ENCODE measurements around the gene ZBTB18. TPM values are rescaled to one million over a fixed set of nuclear protein-coding genes. Genes with fewer than 3 reads are reported as not detected.

ZBTB18 gene
- total RNA-seq, 1 experiment from 2014 or later = 8.8 TPM

GRCh38 chr1:244095529-244095911, 44.4 kb downstream of the ZBTB18 start:
- CTCF ChIA-PET = no interaction called here
- TF ChIP-seq CTCF (IDR thresholded peaks at IDR 0.05; ENCODE audit: insufficient read depth in 1 of 2, low read depth in 1 of 2, low read length in 1 of 2, severe bottlenecking in 1 of 2, unreplicated experiment in 1 of 2) = no peak
- no peaks in the 10 kb centered on the region for H3K36me3 Mint-ChIP-seq (ENCODE audit: insufficient read depth, unreplicated experiment)
- intact Hi-C loops (cut with micrococcal nuclease; ENCODE audit: unreplicated experiment) = no loop called here
- peaks cover 10% of the 10 kb centered on the region for H3K9me3 Mint-ChIP-seq (ENCODE audit: unreplicated experiment)
- H3K27me3 Mint-ChIP-seq (ENCODE audit: insufficient read depth, unreplicated experiment) = no peaks in the 10 kb centered on the region
- no peaks in the 10 kb centered on the region for H3K27me3 ChIP-seq (replicated peaks; ENCODE audit: control insufficient read depth, insufficient read depth, low read length)
- no peak for DNase-seq
- no peaks in the 10 kb centered on the region for H3K36me3 ChIP-seq (ENCODE audit: control insufficient read depth, insufficient read depth, low read length)
- H3K4me3 ChIP-seq (ENCODE audit: low read depth, low read length) = no peak overlapping the region
- no peaks in the 10 kb centered on the region for H3K9me3 ChIP-seq
- H3K4me1 ChIP-seq = no peaks in the 10 kb centered on the region; the same call in 1 of the 2 replicates
- POLR2A ChIA-PET = no interaction called here
- H3K4me3 Mint-ChIP-seq (ENCODE audit: unreplicated experiment) = no peak overlapping the region
- no TSS peak for BruUV-seq (replicated peaks)
- H3K4me1 Mint-ChIP-seq (ENCODE audit: low read depth, unreplicated experiment) = peaks cover 8% of the 10 kb centered on the region
- no peak overlapping the region for H3K27ac Mint-ChIP-seq (ENCODE audit: unreplicated experiment)

- no peak overlapping the region for H3K4me3 Mint-ChIP-seq (ENCODE audit: unreplicated experiment)
- DNase-seq = no peak
- peaks cover 3% of the 10 kb centered on the region for H3K27me3 Mint-ChIP-seq (ENCODE audit: insufficient read depth, unreplicated experiment)
- peaks cover 10% of the 10 kb centered on the region for H3K9me3 Mint-ChIP-seq (ENCODE audit: unreplicated experiment)
- H3K9me3 ChIP-seq = no peaks in the 10 kb centered on the region
- H3K36me3 Mint-ChIP-seq (ENCODE audit: insufficient read depth, unreplicated experiment) = no peaks in the 10 kb centered on the region
- no peaks in the 10 kb centered on the region for H3K4me1 ChIP-seq
- intact Hi-C loops (cut with micrococcal nuclease; ENCODE audit: unreplicated experiment) = no loop called here
- no peaks in the 10 kb centered on the region for H3K27me3 ChIP-seq (replicated peaks; ENCODE audit: control insufficient read depth, insufficient read depth, low read length)
- no TSS peak for BruUV-seq (replicated peaks)
- ChIA-PET CTCF (no interaction called here), POLR2A (no interaction called here)
- H3K4me1 Mint-ChIP-seq (ENCODE audit: low read depth, unreplicated experiment) = peaks cover 8% of the 10 kb centered on the region
- H3K36me3 ChIP-seq (ENCODE audit: control insufficient read depth, insufficient read depth, low read length) = no peaks in the 10 kb centered on the region
- no peak overlapping the region for H3K27ac Mint-ChIP-seq (ENCODE audit: unreplicated experiment)
- no peak for TF ChIP-seq CTCF (IDR thresholded peaks at IDR 0.05; ENCODE audit: insufficient read depth in 1 of 2, low read depth in 1 of 2, low read length in 1 of 2, severe bottlenecking in 1 of 2, unreplicated experiment in 1 of 2)
- H3K4me3 ChIP-seq (ENCODE audit: low read depth, low read length) = no peak overlapping the region
Observed at GRCh38 chr1:244096066-244096610, 45.1 kb downstream of the ZBTB18 start.

- H3K4me3 Mint-ChIP-seq (ENCODE audit: unreplicated experiment) = no peak overlapping the region
- no TSS peak for BruUV-seq (replicated peaks)
- H3K27ac Mint-ChIP-seq (ENCODE audit: unreplicated experiment) = no peak overlapping the region
- no peaks in the 10 kb centered on the region for H3K4me1 ChIP-seq
- POLR2A ChIA-PET = no interaction called here
- H3K36me3 Mint-ChIP-seq (ENCODE audit: insufficient read depth, unreplicated experiment) = no peaks in the 10 kb centered on the region
- CTCF ChIA-PET = no interaction called here
- H3K4me1 Mint-ChIP-seq (ENCODE audit: low read depth, unreplicated experiment) = peaks cover 8% of the 10 kb centered on the region
- no peak for DNase-seq
- H3K27me3 ChIP-seq (replicated peaks; ENCODE audit: control insufficient read depth, insufficient read depth, low read length) = no peaks in the 10 kb centered on the region
- TF ChIP-seq CTCF (IDR thresholded peaks at IDR 0.05; ENCODE audit: insufficient read depth in 1 of 2, low read depth in 1 of 2, low read length in 1 of 2, severe bottlenecking in 1 of 2, unreplicated experiment in 1 of 2) = no peak
- H3K9me3 Mint-ChIP-seq (ENCODE audit: unreplicated experiment) = peaks cover 10% of the 10 kb centered on the region
- intact Hi-C loops (cut with micrococcal nuclease; ENCODE audit: unreplicated experiment) = no loop called here
- peaks cover 3% of the 10 kb centered on the region for H3K27me3 Mint-ChIP-seq (ENCODE audit: insufficient read depth, unreplicated experiment)
- no peaks in the 10 kb centered on the region for H3K36me3 ChIP-seq (ENCODE audit: control insufficient read depth, insufficient read depth, low read length)
- H3K4me3 ChIP-seq (ENCODE audit: low read depth, low read length) = no peak overlapping the region
- H3K9me3 ChIP-seq = no peaks in the 10 kb centered on the region
Observed at GRCh38 chr1:244096691-244097090, 45.6 kb downstream of the ZBTB18 start.

Measured in Caco-2 (cell line).